Measurements from ENCODE around the gene KRTAP1-1. TPM values are rescaled to one million over a fixed set of nuclear protein-coding genes. Genes with fewer than 3 reads are reported as not detected.
"Not testable (repeated sequence)": the region's sequence is repeated elsewhere in the genome, so short reads cannot be mapped to it uniquely, and the experiment has no call there.

Gene KRTAP1-1
- polyA plus RNA-seq, 10 donors: not detected

DNA sequence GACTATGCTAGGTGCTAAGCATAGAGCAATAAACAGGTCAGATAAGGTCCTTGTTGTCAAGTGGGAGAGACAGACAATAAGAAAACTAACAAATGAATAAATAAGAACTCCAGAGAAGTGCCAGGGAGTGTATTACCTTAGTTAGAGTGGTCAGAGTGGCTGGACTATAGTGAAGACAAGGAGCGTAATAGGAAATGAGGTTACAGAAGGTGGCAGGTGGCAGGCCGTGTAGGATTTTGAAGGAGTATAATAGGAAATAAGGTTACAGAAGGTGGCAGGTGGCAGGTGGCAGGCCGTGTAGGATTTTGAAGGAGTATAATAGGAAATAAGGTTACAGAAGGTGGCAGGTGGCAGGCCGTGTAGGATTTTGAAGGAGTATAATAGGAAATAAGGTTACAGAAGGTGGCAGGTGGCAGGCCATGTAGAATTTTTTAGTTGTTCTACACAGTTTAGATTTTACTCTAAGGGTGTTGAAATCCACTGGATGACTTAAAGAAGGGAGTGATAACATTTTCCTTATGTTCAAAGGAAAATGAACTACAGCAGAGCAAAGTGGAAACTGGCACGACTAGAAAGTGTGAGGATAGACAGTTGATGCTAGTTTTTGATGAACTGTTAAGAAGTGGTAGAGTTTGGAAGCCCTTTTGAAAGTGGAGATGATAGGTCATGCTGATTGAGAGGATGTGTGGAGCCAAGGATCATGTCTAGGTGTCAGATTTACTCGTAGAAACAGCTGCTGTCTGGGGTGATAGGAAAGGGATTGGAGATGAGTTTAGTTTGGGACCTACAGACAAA is 28.7 kb downstream of the KRTAP1-1 start:
- DNase-seq: no peak

DNA sequence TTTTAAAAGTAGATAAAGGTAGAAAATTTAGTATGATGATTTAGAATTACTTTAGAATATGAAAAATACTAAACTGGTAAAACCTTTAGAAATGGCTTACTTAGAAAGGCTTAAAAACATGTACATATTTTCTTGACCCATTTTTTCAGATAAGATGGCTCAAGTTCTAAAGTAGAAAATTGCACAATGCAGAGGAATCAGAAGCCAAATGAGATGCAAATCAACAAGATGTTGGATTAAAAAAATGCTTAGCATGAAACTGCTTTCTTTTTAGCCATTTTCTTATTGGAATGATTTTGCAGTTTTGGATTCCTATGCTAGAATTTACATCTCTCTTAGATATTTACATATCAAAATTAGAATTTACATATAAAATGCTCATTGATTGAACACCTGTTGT is 30.8 kb downstream of the KRTAP1-1 start:
- DNase-seq: no peak

DNA sequence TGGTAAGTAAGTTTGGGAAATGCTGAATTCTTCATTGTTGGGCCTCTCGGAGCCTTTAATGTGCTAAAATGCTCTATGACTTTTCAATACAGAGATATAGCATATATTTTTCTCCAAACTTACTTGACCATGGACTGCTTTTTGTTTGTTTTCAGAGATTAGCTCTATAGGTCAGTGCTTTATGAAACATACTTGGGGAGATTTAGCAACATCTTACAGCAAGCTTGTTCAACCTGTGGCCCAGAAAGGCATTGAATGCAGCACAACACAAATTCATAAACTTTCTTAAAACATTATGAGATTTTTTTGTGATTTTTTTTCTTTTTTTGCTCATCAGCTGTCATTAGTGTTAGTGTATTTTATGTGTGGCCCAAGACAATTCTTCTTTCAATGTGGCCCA is 31.3 kb downstream of the KRTAP1-1 start:
- DNase-seq: no peak

DNA sequence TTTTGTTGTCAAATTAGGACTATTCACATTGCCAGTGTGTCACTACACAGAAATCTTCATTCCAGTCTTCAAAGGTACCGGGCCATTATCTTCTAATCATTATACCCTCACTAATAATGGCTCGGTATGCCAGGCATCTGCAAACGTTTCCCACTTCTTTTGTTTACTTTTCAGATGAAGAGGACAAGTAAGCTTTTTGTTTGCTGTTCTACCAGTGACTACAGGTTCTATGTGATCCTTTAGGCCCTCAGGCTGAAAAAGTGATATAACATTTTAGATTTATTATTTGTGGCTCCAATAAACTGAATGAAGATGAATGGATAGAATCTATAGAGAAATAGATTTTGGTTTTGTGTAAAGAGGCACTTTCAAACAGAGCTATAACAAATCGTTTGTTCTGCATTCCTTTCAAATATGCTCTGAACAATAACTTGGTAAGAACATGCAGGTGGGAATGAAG is 31.9 kb downstream of the KRTAP1-1 start:
- DNase-seq: no peak

DNA sequence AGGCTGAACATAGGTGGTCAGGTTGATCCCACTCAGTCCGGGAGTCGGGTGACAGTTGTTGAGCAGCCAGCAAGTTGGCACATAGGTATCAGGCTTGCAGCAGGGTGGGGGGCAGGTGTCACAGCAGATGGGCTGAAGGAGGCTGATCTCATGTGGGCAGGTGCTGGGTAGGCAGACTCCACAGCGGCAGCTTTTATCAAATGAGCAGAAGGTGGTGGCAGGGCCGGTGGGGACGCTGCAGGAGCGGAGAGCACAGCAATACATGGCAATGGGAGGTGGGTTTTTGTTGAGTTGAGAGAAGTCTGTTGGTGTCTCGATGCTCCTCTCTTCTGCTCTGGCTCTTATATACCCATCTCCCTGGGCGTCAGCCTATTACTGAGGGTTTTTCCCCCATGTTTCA is 32.4 kb downstream of the KRTAP1-1 start, which contains the start of gene KRTAP3-1:
Gene KRTAP3-1 (minus strand): TSS at position 318 of the 400 bp plus-strand sequence. CDS start 54 bp downstream, at position 264.
- no peak for DNase-seq

DNA sequence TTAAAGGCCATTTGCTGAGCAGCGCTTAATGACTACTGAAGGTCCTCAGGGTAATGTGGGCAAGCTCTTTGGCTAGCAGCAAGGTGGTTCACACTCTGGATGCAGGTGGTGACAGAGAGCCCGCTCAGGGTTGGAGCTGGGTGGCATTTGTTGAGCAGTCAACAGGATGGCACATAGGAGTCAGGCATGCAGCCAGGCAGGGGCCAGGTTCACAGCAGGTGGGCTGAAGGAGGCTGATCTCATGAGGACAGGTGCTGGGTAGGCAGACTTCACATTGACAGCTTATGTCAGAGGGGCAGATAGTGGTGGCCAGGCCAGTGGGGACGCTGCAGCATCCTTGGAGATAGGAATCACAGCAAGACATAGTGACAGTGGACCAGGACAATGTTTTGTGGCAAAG is 36.9 kb downstream of the KRTAP1-1 start:
- no peak for DNase-seq

DNA sequence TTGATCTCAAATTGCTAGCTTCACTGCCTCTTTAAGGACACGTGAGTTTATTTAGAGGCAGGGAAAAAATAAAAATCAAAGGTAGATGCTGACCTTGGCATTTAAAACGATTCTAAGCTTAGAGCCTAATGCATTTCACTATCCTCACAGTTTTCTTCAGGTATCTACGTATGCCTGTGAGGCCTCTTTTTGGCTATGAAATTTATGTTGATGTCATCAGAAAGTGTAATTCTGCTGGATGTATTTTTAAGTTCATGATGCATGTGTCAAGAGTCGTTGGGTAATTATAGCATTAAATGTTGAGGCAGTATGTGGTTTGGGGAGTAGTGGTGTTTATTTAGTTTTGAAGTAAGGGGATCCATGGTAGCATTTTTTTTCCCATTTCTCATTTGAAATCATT is 37.3 kb downstream of the KRTAP1-1 start:
- DNase-seq: no peak

DNA sequence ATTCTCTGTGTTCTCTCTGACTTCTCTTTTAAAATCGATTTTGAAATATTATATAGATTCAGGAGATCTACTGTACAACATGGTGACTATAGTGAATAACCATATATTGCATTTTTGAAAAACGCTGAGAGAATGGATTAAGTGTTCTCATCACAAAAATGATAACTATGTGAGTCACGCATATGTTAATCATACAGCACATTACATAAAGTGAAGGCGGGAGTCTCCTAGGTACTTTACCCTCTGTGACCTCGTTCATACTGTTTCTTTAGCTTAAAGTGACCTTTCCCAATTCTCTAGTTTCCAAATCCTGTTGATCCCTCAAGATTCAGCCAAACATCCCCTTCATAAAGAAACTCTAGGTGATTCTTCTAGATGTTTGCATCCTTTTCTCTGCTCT is 38.4 kb downstream of the KRTAP1-1 start:
- no peak for DNase-seq

DNA sequence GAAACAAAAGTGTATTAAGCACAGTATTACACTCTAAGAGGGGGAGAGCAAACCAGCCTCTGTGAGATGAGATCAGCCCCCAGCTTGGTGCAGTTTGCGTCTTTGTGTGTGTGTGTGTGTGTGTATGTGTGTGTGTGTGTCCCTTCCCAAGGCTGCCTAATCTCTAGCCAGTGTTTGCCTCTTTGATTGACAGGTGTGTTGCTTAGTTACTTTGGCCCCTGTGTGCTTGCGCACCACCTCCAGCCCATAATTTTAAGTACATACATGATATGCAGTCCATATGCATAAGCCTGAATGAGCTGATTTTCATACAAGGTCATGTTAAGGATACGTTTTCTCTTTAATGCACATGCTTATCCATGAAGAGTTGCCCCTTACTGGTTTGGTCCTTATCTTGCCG is 39.5 kb downstream of the KRTAP1-1 start:
- DNase-seq: no peak

DNA sequence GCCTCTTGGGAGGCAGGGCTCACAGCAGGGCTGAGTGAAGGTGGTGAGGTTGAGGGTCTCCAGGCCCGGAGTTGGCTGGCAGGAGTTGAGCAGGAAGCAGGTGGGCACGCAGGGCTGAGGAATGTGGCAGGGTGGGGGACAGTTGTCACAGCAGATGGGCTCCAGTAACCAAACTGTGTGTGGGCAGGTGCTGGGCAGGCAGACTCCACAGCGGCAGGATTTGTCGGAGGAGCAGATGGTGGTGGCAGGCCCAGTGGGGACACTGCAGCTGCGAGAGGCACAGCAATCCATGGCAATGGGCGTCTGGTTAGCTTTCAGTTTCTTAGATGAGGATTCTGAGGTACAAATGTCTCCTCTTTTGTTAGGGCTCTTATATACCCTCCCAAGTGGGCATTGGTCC is 41.7 kb downstream of the KRTAP1-1 start, which contains the start of gene KRTAP3-2:
Gene KRTAP3-2 (minus strand): TSS at position 344 of the 400 bp plus-strand sequence. CDS start 53 bp downstream, at position 291.
- DNase-seq: not testable (repeated sequence)

DNA sequence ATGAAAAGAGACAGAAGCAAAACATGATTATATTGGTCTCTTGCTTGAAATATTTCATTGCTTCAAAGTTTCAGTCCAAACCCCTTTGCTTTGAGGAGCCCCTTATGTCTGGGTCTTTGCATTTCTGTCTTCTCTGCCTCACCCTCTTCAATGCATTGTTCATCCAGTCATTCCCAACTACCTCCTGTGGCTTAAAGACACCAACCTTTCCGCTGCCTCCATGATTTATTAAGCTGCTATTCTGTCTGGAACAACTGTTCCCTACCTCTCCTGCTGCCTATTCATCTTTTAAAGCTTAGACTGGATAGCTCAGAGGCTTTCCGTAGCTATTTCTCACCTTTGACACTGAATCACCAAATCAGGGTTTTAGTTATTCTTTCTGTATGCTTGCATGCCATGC is 43.9 kb downstream of the KRTAP1-1 start:
- DNase-seq: no peak

DNA sequence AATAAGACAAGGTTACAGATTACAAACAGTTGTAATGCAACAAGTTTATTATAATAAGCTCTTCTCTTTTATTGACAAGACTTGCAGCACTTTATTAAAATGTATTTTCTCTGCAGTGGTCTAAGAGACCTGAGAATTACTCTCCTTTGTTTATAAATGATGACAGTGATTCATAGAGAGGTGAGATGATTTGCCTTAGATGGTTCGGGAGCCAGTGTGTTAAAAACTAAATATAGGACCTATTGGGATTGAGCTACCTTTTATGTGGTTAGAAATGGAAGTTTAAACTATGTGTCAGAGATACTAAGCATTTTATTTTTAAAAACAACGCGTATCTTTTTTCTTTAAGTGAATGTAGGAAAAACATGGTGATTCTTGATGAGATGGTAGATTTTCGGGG is 44.4 kb downstream of the KRTAP1-1 start:
- no peak for DNase-seq

DNA sequence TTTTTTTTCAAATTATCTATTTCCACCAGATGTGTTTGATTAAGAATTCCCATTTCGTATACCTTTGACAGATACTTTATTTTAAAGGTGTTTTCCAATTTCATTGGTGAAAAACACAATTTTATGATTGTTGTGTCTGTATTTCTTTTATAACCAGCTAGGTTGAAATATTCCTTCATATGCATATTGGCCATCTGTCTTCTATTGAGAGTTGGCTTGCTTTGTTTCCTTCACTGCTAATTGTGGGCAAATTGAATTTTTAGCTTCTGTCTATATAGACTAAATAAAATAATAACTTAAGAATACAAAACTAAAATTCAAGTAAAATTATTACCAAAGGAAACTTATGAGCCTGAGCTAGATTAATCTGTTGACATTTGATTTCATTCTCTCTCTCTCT is 46.1 kb downstream of the KRTAP1-1 start:
- no peak for DNase-seq

DNA sequence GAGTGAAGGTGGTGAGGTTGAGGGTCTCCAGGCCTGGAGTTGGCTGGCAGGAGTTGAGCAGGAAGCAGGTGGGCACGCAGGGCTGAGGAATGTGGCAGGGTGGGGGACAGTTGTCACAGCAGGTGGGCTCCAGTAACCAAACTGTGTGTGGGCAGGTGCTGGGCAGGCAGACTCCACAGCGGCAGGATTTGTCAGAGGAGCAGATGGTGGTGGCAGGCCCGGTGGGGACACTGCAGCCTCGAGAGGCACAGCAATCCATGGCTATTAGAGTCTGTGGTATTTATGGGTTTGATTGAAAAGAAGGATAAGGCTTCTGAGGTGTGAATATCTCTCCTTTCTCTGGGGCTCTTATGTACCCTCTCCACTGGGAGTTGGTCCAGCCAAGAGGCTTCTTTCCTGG is 47.4 kb downstream of the KRTAP1-1 start, which contains the start of gene KRTAP3-3:
Gene KRTAP3-3 (minus strand): TSS at position 326 of the 400 bp plus-strand sequence. CDS start 67 bp downstream, at position 259.
- no peak for DNase-seq

DNA sequence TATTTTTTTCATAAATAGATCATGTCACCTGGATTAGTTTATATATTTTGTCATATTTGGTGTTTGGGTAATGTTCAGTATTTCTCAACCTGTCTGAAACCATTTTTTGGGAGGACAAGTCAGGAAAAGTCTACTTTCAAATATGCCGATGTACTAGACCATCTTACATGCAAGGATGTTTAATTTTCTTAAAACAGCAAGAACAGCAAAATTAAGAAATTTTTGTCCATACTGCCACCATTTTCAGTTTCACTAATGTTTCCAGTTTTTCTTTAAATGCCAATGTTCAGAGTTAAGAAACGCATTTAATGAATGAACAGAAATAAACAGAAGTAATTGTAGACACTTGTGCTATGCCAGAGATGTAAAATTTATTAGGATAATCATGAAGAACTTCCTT is 48.2 kb downstream of the KRTAP1-1 start:
- DNase-seq: no peak

DNA sequence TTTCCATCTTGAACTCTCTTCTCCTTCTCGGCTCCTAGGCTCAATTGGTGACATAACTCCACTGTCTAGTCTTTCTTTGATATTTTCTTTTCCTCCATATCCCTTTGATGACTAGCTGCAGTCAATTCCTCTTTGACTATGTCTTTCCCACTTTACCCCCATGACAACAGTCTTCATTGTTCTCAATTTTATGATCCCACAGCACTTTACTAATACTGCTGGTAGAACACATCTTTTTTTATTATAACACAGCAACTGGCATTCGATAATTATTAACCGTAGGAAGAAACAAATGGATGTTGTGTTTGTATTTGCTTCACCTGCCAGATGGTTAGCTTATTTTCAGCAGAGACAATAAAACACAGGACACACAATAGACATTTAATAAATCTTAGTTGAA is 48.6 kb downstream of the KRTAP1-1 start:
- DNase-seq: no peak

Other genes with a start within 250 kb of the KRTAP1-1 start
- under 1 TPM in 1 of 10 donors, not detected in 9; 0.15 TPM for gene KRT28, start 241.5 kb downstream of the KRTAP1-1 start, polyA plus RNA-seq (ENCODE audit: insufficient read length in 10 of 10)
- 100 to 1,000 TPM in 2 of 10 donors, 10 to 100 TPM in 8; 31.8 to 603 (median 39.3) TPM for gene KRT10, start 218.8 kb downstream of the KRTAP1-1 start, polyA plus RNA-seq (ENCODE audit: insufficient read length in 10 of 10)
- gene KRT12, start 174.2 kb downstream of the KRTAP1-1 start, polyA plus RNA-seq (ENCODE audit: insufficient read length in 10 of 10): under 1 TPM in 7 of 10 donors, not detected in 3; 0.08 to 0.76 (median 0.27) TPM
- under 1 TPM in 4 of 10 donors, not detected in 6; 0.13 to 0.24 (median 0.21) TPM for gene KRT20, start 156.2 kb downstream of the KRTAP1-1 start, polyA plus RNA-seq (ENCODE audit: insufficient read length in 10 of 10)
- 1 to 10 TPM in 2 of 10 donors, under 1 TPM in 5, not detected in 3; 0.16 to 2.7 (median 0.22) TPM for gene KRT23, start 103.8 kb downstream of the KRTAP1-1 start, polyA plus RNA-seq (ENCODE audit: insufficient read length in 10 of 10)
- 1 to 10 TPM; 2.9 to 9.6 (median 5.2) TPM for gene KRT39, start 74.5 kb downstream of the KRTAP1-1 start, polyA plus RNA-seq (ENCODE audit: insufficient read length in 10 of 10)
- gene KRT40, start 57.1 kb downstream of the KRTAP1-1 start, polyA plus RNA-seq (ENCODE audit: insufficient read length in 10 of 10): 10 to 100 TPM in 6 of 10 donors, 1 to 10 TPM in 4; 3.5 to 18.2 (median 10.4) TPM
- not detected for gene KRTAP3-3, start 47.3 kb downstream of the KRTAP1-1 start, polyA plus RNA-seq (ENCODE audit: insufficient read length in 10 of 10)
- gene KRTAP3-2, start 41.5 kb downstream of the KRTAP1-1 start, polyA plus RNA-seq (ENCODE audit: insufficient read length in 10 of 10): under 1 TPM in 9 of 10 donors, not detected in 1; 0.29 to 0.91 (median 0.58) TPM
- gene KRTAP3-1, start 32.3 kb downstream of the KRTAP1-1 start, polyA plus RNA-seq (ENCODE audit: insufficient read length in 10 of 10): not detected
- gene KRTAP1-5, start 14.2 kb downstream of the KRTAP1-1 start, polyA plus RNA-seq (ENCODE audit: insufficient read length in 10 of 10): not detected
- not detected for gene KRTAP1-4, start 11.3 kb downstream of the KRTAP1-1 start, polyA plus RNA-seq (ENCODE audit: insufficient read length in 10 of 10)
- under 1 TPM in 1 of 10 donors, not detected in 9; 0.25 TPM for gene KRTAP1-3, start 6.6 kb downstream of the KRTAP1-1 start, polyA plus RNA-seq (ENCODE audit: insufficient read length in 10 of 10)
- gene KRTAP2-1, start 5.9 kb upstream of the KRTAP1-1 start, polyA plus RNA-seq (ENCODE audit: insufficient read length in 10 of 10): not detected
- gene KRTAP2-2, start 13.8 kb upstream of the KRTAP1-1 start, polyA plus RNA-seq (ENCODE audit: insufficient read length in 10 of 10): not detected
- not detected for gene KRTAP2-3, start 18.7 kb upstream of the KRTAP1-1 start, polyA plus RNA-seq (ENCODE audit: insufficient read length in 10 of 10)
- not detected for gene KRTAP2-4, start 24.4 kb upstream of the KRTAP1-1 start, polyA plus RNA-seq (ENCODE audit: insufficient read length in 10 of 10)
- not detected for gene KRTAP4-7, start 42.7 kb upstream of the KRTAP1-1 start, polyA plus RNA-seq (ENCODE audit: insufficient read length in 10 of 10)
- gene KRTAP4-8, start 56.7 kb upstream of the KRTAP1-1 start, polyA plus RNA-seq (ENCODE audit: insufficient read length in 10 of 10): not detected
- not detected for gene KRTAP4-16, start 60.8 kb upstream of the KRTAP1-1 start, polyA plus RNA-seq (ENCODE audit: insufficient read length in 10 of 10)
- gene KRTAP4-9, start 63.9 kb upstream of the KRTAP1-1 start, polyA plus RNA-seq (ENCODE audit: insufficient read length in 10 of 10): not detected
- gene KRTAP4-11, start 76.9 kb upstream of the KRTAP1-1 start, polyA plus RNA-seq (ENCODE audit: insufficient read length in 10 of 10): not detected
- gene KRTAP4-12, start 82.7 kb upstream of the KRTAP1-1 start, polyA plus RNA-seq (ENCODE audit: insufficient read length in 10 of 10): not detected
- gene KRTAP4-6, start 99.1 kb upstream of the KRTAP1-1 start, polyA plus RNA-seq (ENCODE audit: insufficient read length in 10 of 10): not detected
- not detected for gene KRTAP4-5, start 108.4 kb upstream of the KRTAP1-1 start, polyA plus RNA-seq (ENCODE audit: insufficient read length in 10 of 10)
- not detected for gene KRTAP4-4, start 119.3 kb upstream of the KRTAP1-1 start, polyA plus RNA-seq (ENCODE audit: insufficient read length in 10 of 10)
- gene KRTAP4-3, start 126.8 kb upstream of the KRTAP1-1 start, polyA plus RNA-seq (ENCODE audit: insufficient read length in 10 of 10): not detected
- not detected for gene KRTAP4-2, start 136.8 kb upstream of the KRTAP1-1 start, polyA plus RNA-seq (ENCODE audit: insufficient read length in 10 of 10)
- gene KRTAP4-1, start 143.5 kb upstream of the KRTAP1-1 start, polyA plus RNA-seq (ENCODE audit: insufficient read length in 10 of 10): not detected
- gene KRTAP9-1, start 148.4 kb upstream of the KRTAP1-1 start, polyA plus RNA-seq (ENCODE audit: insufficient read length in 10 of 10): not detected
- gene KRTAP9-2, start 185.2 kb upstream of the KRTAP1-1 start, polyA plus RNA-seq (ENCODE audit: insufficient read length in 10 of 10): not detected
- not detected for gene KRTAP9-3, start 191.0 kb upstream of the KRTAP1-1 start, polyA plus RNA-seq (ENCODE audit: insufficient read length in 10 of 10)
- not detected for gene KRTAP9-8, start 196.5 kb upstream of the KRTAP1-1 start, polyA plus RNA-seq (ENCODE audit: insufficient read length in 10 of 10)
- gene KRTAP9-4, start 208.2 kb upstream of the KRTAP1-1 start, polyA plus RNA-seq (ENCODE audit: insufficient read length in 10 of 10): not detected
- not detected for gene KRTAP9-9, start 213.9 kb upstream of the KRTAP1-1 start, polyA plus RNA-seq (ENCODE audit: insufficient read length in 10 of 10)
- gene KRTAP9-6, start 223.9 kb upstream of the KRTAP1-1 start, polyA plus RNA-seq (ENCODE audit: insufficient read length in 10 of 10): under 1 TPM in 5 of 10 donors, not detected in 5; 0.15 to 0.30 (median 0.27) TPM
- not detected for gene KRTAP9-7, start 234.2 kb upstream of the KRTAP1-1 start, polyA plus RNA-seq (ENCODE audit: insufficient read length in 10 of 10)

Data from muscle of back (tissue), 11 donors.